T-helper 22 cell (primary cell): ENCODE data around the gene VWA3A.
"Not testable (repeated sequence)": the region's sequence is repeated elsewhere in the genome, so short reads cannot be mapped to it uniquely, and the experiment has no call there.

Source experiments
- DNase-seq: peaks from one replicate; pipeline ENCODE4 v3.0.0-alpha.2; 2020; ENCODE audit warnings: low read depth

VWA3A gene

GRCh38 chr16:22183901-22184614 lies 91.7 kb downstream of the VWA3A start:
- DNase-seq: no peak

GRCh38 chr16:22184615-22184968 lies 92.3 kb downstream of the VWA3A start:
- no peak for DNase-seq

GRCh38 chr16:22186517-22186916 lies 94.2 kb downstream of the VWA3A start:
- DNase-seq: no peak

GRCh38 chr16:22188267-22188594 lies 95.9 kb downstream of the VWA3A start:
- no peak for DNase-seq

- peak; percentile 54 for DNase-seq
Measured at GRCh38 chr16:22188595-22189442, 96.5 kb downstream of the VWA3A start.

GRCh38 chr16:22189473-22190080 lies 97.2 kb downstream of the VWA3A start:
- DNase-seq: no peak

GRCh38 chr16:22190081-22190775 lies 97.9 kb downstream of the VWA3A start:
- peak; percentile 92 for DNase-seq

- DNase-seq: peak; percentile 99
Measured at GRCh38 chr16:22190776-22191531, 98.6 kb downstream of the VWA3A start.

GRCh38 chr16:22191532-22192260 lies 99.4 kb downstream of the VWA3A start:
- DNase-seq: peak; percentile 13

- DNase-seq: peak; percentile 84
Measured at GRCh38 chr16:22192261-22193062, 100.1 kb downstream of the VWA3A start.

GRCh38 chr16:22193063-22193411 lies 100.7 kb downstream of the VWA3A start:
- DNase-seq: no peak

- peak; percentile 18 for DNase-seq
Measured at GRCh38 chr16:22194707-22195444, 102.5 kb downstream of the VWA3A start.

- no peak for DNase-seq
Measured at GRCh38 chr16:22195445-22195694, 103.0 kb downstream of the VWA3A start.

- peak; percentile 74 for DNase-seq
Measured at GRCh38 chr16:22195695-22196558, 103.6 kb downstream of the VWA3A start.

GRCh38 chr16:22196559-22197168 lies 104.3 kb downstream of the VWA3A start:
- not testable (repeated sequence) for DNase-seq

- DNase-seq: no peak
Measured at GRCh38 chr16:22198547-22199293, 106.4 kb downstream of the VWA3A start.

- DNase-seq: no peak
Measured at GRCh38 chr16:22202261-22202637, 109.9 kb downstream of the VWA3A start.

GRCh38 chr16:22203091-22203490 lies 110.8 kb downstream of the VWA3A start:
- no peak for DNase-seq
